Fibroblast of villous mesenchyme (primary cell): ENCODE data around the gene GLG1. TPM values are rescaled to one million over a fixed set of nuclear protein-coding genes. Genes with fewer than 3 reads are reported as not detected.

Experiments used
- DNase-seq: peaks from one replicate; pipeline ENCODE4 v3.0.0-alpha.2; 2010; ENCODE audit warnings: low read depth
- H3K4me3 ChIP-seq: 2 replicates; pipeline ENCODE4 v1.5.1; 2011; ENCODE audit warnings: low read depth, mild to moderate bottlenecking, low read length
- total RNA-seq: library from RNA; depleted of rRNA; stranded (reverse); fragments of >200 nt; gene quantifications from 2 replicates; pipeline ENCODE4 v1.2.3, GENCODE V29; 2012
- TF ChIP-seq, protein P1 (sequence below): IDR thresholded peaks from 2 replicates; pipeline ENCODE4 v1.5.1; 2012; ENCODE audit warnings: low read depth, mild to moderate bottlenecking, low read length; ENCODE audit not compliant: insufficient read depth

GLG1 gene
- total RNA-seq, 1 donor: 158 TPM

DNA sequence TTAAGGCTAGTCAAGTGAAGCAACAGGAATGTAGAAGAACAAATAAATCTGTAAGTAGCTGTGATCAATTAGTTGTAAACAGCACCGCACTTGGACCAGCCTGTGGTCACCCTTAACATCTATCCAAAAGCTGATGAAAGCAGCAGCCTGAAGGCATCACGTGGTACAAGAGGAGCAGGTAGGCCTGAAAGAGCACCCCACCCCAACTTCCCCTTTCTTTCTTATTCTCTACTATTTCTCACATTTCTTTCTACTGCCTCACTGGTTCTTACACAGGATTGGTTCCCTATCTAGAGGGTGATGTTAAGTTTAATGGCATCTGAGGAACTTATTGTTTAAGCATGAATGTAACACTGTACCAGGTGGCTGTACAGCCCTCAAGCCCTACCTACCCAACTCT, 143.0 kb downstream of the GLG1 start:
- TF ChIP-seq, protein P1, sequence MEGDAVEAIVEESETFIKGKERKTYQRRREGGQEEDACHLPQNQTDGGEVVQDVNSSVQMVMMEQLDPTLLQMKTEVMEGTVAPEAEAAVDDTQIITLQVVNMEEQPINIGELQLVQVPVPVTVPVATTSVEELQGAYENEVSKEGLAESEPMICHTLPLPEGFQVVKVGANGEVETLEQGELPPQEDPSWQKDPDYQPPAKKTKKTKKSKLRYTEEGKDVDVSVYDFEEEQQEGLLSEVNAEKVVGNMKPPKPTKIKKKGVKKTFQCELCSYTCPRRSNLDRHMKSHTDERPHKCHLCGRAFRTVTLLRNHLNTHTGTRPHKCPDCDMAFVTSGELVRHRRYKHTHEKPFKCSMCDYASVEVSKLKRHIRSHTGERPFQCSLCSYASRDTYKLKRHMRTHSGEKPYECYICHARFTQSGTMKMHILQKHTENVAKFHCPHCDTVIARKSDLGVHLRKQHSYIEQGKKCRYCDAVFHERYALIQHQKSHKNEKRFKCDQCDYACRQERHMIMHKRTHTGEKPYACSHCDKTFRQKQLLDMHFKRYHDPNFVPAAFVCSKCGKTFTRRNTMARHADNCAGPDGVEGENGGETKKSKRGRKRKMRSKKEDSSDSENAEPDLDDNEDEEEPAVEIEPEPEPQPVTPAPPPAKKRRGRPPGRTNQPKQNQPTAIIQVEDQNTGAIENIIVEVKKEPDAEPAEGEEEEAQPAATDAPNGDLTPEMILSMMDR: no peak
- no peak for DNase-seq

DNA sequence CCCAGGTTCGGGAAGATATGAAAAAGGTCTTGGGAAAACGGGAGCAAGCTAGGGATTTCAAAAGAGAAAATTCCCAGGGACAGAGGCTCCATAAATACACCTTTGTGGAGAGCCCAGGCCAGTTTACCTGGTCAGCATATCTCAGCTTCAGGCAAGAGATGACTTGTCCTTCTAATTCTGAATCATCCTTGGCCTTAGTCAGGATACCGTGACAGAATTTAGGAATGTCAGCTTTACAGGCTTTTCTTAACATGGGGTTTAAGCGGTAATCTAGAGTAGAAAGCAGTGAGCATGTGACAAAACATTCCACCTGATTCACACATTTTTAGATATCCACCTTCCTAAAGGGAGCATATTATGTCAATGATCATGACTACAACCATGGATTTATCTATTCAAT, 144.6 kb downstream of the GLG1 start:
- no peak for DNase-seq

More for the DNA sequence above, 143.0 kb downstream of the GLG1 start:
- no peak overlapping the region for H3K4me3 ChIP-seq

DNA sequence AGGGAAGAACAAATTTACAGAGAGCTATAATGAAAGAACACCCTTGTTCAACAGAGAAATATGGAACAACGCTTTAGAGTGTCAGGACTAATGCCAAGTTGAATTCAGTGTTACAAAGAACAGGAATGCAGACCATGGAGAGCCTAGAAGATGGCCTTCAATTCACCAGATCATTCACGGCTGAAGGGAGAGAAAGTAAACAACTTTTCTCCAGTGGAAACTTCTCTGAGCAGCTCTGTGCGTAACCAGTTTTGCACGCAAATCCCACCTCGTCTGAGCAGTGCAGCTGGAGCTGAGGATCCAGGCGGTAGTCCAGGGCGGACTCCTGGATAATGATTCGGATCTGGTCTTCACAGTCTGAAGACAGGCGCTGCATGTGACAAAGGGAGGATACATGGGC, 145.1 kb downstream of the GLG1 start:
- DNase-seq: no peak
- TF ChIP-seq, protein P1: no peak
- H3K4me3 ChIP-seq: no peak overlapping the region

More for the DNA sequence above, 144.6 kb downstream of the GLG1 start:
- H3K4me3 ChIP-seq: no peak overlapping the region
- TF ChIP-seq, protein P1: no peak

DNA sequence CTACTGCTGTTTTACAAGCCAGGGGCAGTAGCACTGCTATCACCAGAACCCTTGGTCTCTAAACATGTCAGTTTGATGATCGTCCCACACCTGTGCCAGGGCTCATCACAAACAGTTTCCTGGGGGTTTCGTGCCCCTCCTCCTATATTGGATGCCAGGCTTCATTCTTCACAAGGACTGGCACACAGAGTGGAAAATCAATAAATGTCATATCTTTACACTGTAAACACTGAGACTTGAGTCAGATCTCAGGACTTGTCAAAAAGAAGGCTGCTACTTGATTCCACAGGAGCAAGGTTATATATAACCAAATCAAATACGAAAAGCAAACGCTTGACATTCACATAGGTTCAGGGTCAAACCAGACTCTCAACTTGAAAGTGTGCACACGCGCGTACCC, 146.4 kb downstream of the GLG1 start:
- TF ChIP-seq, protein P1: no peak
- no peak overlapping the region for H3K4me3 ChIP-seq
- DNase-seq: no peak

DNA sequence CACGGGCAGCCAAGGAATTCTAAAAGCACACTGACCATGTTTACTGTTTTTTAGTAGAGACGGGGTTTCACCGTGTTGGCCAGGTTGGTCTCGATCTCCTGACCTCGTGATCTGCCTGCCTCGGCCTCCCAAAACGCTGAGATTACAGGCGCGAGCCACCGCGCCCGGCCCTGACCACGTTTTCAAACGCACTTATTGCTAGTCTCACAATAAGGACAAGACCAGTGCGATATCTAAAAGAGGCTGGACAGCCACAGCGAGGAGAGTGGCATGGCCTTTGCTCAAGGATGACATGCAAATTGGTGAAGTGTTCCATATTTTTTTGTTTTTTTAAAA, 150.7 kb downstream of the GLG1 start:
- TF ChIP-seq, protein P1: no peak
- H3K4me3 ChIP-seq: no peak overlapping the region
- DNase-seq: no peak

DNA sequence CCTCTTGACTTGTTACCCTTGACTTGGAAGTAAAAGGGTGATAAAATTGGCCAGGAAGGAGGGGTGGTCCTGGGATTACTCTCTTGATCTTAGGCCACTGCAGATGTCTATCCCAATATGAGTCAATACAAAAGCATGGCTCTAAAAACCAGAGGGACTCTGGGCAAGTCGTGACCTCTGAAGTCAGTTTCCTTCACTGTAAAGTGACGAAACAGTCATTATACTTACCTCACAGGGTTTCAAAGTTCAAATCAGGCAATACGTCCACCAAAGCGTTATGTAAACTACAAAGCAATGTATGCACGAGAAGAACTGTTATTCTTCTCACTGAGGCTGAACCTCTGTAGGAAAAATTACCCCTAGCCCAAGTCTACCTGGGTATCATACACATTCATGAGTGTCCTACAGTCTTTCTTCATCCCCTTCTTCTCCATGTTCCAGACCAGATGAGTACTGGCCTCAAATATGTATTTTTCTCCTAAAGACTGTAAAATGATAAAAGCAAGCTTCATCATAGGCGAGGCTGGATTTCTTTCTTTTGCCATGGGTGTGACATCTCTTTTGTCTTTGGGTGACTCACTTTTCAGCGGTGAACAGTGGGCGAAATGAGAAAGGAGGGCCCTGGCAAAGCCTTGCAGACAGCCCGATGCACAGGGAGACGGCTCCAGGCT, 151.2 kb downstream of the GLG1 start:
- TF ChIP-seq, protein P1: no peak
- DNase-seq: peak; percentile 74
- no peak overlapping the region for H3K4me3 ChIP-seq

DNA sequence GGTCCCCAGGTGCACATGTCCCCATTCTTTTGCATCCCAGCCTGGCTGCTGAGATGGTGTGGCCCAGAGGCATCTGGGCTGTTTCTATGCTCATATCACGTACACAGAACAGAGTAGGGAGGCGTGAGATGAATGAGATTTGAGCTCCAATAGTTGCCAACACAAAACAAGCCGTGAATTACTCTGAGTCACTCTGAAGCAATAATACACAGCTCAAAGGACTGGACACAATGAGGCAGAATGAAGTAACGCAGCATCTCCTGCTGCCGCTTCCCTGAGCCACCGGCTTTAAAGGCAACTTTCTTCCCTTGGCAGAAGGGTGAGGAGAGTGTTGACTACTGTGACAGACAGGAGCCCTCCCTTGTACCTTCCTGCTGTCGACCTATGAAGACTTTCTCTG, 151.7 kb downstream of the GLG1 start:
- H3K4me3 ChIP-seq: no peak overlapping the region
- peak; percentile 78 for DNase-seq
- TF ChIP-seq, protein P1: no peak
